ENCODE measurements around the gene DTL.

DTL gene

DNA sequence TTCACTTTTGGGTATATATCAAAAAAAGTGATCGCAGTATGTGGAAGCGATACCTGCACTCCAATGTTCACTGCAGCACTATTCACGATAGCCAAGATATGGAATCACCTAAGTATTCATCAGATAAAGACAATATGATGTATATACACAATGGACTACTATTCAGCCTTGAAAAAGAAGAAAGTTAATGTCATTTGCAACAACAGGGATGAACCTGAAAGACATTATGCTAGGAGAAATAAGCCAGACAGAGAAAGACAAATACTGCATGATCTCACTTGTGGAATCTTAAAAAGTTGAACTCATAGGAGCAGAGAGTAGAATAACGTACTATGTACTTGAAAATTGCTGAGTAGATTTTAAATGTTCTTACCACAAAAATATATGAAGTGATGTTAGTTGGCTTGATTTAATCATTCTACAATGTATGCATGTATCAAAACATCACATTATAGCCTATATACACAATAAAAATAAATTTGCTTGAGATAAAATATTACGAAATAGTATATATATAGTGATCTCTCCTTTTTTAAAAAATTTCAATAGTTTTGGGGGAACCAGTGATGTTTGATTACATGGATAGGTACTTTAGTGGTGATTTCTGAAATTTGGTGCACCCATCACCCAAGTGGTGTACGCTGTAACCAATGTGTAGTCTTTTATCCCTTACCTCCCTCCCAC is 56.0 kb downstream of the DTL start:
- DNase-seq (ENCODE audit: low read depth, low spot score), result no peak

- no peak for DNase-seq (ENCODE audit: low read depth, low spot score)
These were observed 61.8 kb downstream of the DTL start for GRCh38 chr1:212097360-212097759.

DNA sequence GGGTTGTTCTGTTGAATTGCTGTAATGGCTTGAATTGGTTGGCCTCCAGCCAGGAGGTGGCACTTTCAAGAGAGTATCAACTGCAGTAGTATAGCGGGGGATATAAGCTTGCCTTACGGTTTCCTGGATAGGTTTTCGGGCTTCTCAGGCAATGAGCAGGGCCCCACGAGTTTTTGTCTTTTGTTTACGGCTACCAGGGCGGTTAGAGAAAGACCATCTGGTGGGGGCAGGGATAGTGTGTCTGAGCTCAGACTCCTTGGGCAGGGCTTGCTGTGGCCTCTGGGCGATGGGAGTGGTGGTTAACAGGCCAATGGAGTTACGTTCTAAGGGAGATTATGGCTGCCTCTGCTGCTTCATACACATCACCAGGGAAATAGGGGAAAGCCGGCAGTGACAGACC is 62.8 kb downstream of the DTL start:
- DNase-seq (ENCODE audit: low read depth, low spot score), result no peak

- DNase-seq (ENCODE audit: low read depth, low spot score), result no peak
These were observed 63.2 kb downstream of the DTL start for GRCh38 chr1:212098771-212099170.

- no peak for DNase-seq (ENCODE audit: low read depth, low spot score)
These were observed 65.7 kb downstream of the DTL start for GRCh38 chr1:212101251-212101650.

DNA sequence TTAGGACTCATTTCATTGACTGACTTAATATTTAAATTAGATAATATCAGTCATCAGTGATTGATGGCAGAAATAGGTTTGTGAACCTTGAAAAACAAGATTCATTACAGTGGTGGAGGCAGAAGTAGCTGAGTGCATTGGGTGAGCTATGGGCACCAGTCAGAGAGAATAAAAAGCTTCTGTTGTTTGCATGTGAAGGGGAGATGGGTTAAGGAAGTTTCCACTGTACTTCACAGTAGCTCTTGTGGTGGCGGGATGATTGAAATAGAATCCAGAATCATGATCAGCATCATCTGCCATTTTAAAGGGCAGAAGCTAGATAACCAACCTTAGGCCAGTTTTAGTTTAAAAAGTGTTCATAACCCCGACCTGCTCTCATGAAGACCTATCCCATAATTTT is 66.2 kb downstream of the DTL start:
- no peak for DNase-seq (ENCODE audit: low read depth, low spot score)

GRCh38 chr1:212104586-212105325 is 69.2 kb downstream of the DTL start:
- no peak for DNase-seq (ENCODE audit: low read depth, low spot score)

DNA sequence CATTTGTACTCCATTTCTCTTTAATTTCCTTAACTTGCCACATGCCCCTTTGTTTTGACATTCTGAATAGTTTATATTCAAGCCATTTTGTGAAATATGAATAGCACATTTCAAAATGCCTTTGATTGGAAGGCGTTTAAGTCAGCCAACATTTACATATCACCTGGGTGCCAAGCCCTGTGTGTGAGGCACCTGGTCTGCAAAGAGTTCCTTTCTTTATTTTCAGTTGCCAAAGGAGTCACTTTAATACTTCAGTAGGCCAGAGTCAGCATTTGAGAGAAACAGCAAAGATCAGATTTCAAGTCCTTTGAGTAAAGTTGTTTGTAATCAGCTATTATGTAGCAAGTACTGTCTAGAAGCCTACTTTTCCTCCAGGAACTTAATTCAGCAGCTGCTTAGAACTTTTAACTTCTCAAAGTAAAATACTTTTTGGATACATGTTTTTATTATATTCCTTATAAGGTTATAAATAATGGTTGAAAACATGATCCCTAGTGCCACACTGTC is 70.8 kb downstream of the DTL start:
- DNase-seq (ENCODE audit: low read depth, low spot score), result no peak

DNA sequence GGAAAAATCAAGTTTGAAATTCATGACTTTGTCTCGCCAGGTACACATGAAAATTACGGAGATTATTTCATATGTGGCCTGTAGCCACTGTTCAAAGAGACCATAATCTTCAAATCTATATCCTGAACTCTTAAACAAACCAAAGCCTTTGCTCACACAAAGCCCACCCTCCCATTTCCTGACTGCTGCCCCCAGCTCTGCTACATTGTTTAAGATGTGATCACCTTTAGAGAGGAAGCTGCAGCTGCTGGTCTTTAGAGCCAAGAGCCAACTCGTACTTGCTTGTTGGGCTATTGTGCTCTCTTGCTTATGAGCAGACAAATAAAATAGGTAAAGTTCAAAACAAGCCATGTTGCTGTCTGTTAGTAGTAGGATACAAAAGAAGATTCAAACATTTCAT is 71.9 kb downstream of the DTL start:
- no peak for DNase-seq (ENCODE audit: low read depth, low spot score)

DNA sequence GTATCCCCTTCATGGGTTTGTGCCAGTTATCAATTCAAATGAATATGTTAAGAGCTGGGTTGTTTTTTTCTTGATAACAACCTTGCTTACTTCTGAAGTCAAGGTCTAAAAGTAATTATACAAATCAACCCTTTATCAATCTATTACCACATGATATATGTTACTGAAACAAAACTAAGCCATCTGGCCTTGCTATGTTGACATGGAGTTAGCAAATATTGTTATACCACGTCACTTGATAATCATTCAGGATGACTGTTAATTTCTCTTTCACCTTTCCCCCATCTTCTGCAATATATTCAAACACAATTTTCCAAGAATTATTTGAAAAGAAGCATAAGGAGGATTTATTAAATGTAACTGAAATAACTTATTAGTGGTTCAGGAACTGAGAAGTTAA is 72.6 kb downstream of the DTL start:
- DNase-seq (ENCODE audit: low read depth, low spot score), result no peak

- DNase-seq (ENCODE audit: low read depth, low spot score), result no peak
These were observed 73.4 kb downstream of the DTL start for GRCh38 chr1:212108981-212109380.

DNA sequence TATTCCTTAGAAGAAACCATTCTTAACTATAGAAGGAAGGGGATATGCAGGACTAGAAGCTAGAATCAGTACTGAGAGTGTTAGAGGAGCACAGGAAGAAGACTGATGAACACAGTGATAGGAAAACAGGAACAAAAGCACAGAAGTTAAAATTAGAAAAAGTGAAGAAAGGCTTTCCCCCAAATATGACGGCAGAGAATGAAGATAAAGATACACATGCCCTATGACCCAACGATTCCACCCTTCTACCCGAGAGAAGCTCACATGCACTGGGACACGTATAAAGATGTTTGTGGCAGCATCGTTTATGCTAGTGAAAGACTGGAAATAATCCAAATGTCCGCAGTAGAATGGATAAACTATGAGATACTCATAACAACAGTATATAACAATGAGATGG is 74.2 kb downstream of the DTL start:
- DNase-seq (ENCODE audit: low read depth, low spot score), result no peak

DNA sequence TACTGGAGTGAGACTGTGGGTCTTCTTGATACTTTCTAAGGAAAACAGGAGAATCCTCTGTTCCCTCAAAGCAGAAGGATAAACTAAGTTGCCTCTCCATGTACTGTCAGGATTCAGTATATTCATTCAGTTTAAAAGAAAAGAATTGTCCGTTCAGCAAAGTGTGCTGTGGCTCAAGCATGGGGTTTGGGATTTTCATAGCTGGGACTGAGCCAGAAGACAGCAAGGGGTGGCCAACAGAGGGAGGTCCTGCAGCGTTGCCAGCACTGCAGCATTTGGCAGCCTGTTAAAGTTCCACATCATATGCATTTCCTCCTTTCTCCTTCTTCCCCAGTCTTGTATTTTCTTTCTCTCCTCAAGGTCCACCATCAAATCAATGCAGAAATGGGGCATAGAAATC is 75.1 kb downstream of the DTL start:
- no peak for DNase-seq (ENCODE audit: low read depth, low spot score)

DNA sequence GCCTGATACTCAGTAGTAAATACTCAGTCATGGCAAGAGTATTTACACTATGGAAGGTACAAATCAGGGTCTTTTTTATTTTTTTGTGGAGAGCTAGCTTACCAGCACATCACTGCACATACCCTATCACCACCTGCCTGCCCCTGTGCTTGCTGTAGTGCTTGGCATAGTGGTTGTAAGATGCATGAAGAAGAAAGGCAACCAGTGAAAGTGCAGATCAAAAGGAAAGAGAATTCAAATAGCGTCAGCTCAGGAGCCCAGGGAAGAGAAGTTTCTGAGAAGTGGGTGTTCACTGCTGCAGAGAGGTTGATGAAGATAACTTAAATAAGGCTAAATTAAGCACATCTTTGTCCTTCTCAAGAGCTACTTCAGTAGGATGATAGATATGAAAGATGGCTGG is 76.0 kb downstream of the DTL start:
- DNase-seq (ENCODE audit: low read depth, low spot score), result no peak

GRCh38 chr1:212113706-212114105 is 78.2 kb downstream of the DTL start:
- DNase-seq (ENCODE audit: low read depth, low spot score), result no peak

GRCh38 chr1:212118167-212118871 is 82.8 kb downstream of the DTL start:
- DNase-seq (ENCODE audit: low read depth, low spot score), result no peak

DNA sequence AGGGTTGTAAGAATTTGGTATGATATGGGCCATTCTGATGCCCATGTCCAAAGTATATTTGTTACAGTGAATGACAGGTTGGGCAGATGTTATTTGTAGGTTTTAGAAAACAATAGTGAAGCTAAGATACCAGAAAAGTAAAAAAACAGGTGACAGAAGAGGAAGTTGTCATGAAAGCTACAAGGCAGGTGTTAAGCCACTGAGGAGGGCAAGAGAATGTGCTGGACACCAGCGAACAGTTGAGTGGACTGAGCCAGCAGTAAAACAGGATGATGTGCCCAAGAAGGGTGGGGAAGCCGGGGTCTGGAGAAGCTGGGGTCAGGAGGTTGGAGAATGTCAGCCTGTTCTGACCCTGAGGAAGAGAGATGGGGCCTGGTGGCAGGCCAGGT is 83.3 kb downstream of the DTL start:
- no peak for DNase-seq (ENCODE audit: low read depth, low spot score)

DNA sequence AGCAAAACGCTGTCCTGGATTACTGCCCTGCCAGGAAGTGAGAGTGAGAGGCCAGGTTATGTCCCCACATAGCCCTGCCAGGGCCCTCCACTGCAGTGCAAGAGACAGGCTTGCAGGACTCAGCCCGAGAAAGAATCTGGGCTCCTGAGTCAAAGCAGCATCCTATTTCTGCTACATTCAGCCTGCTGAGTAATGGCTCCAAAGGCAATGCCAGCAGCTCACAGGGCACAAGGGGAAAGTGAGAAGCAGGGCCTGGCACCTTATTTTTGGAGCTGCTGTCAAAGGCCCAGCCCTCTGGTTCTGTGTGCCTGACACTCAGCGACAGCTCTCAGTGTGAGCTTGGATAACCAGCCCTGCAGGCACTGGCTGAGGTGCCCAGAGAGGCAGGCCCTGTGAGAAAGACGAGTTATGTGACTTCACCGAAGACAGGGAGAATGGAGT is 83.9 kb downstream of the DTL start:
- DNase-seq (ENCODE audit: low read depth, low spot score), result no peak

GRCh38 chr1:212119863-212120262 is 84.3 kb downstream of the DTL start:
- DNase-seq (ENCODE audit: low read depth, low spot score), result no peak

- DNase-seq (ENCODE audit: low read depth, low spot score), result no peak
These were observed 86.2 kb downstream of the DTL start for GRCh38 chr1:212121779-212122178.

- DNase-seq (ENCODE audit: low read depth, low spot score), result no peak
These were observed 89.4 kb downstream of the DTL start for GRCh38 chr1:212124690-212125582.

GRCh38 chr1:212125654-212126053 is 90.1 kb downstream of the DTL start:
- DNase-seq (ENCODE audit: low read depth, low spot score), result no peak

Data from activated naive CD8-positive, alpha-beta T cell treated with anti-CD3 and anti-CD28 coated beads, Interleukin-2, amount 50 U/mL, for 16 hours (primary cell).